GM23338 (cell line): ENCODE data around the gene BIN1. TPM values are rescaled to one million over a fixed set of nuclear protein-coding genes. Genes with fewer than 3 reads are reported as not detected.

Source experiments
- ATAC-seq: fragments of 200-7000 bp; cut with Tn5 transposase; 3 replicates; pipeline ENCODE4 v1.9.1; 2020
- DNase-seq: peaks from one replicate; pipeline ENCODE4 v3.0.0-alpha.2; 2015; ENCODE audit warnings: low spot score
- H2AFZ ChIP-seq: fragments of 200-600 bp; sonication (generic); 2 replicates; pipeline ENCODE4 v1.8.0; 2016; ENCODE audit warnings: antibody characterized with exemption, mild to moderate bottlenecking, moderate library complexity
- H3F3A ChIP-seq: fragments of 200-600 bp; sonication (generic); replicated peaks from 2 replicates; pipeline ENCODE4 v1.8.0; 2017; ENCODE audit warnings: antibody characterized with exemption, mixed run types, low read depth
- H3K27ac ChIP-seq: fragments of 200-600 bp; sonication (generic); 2 replicates; pipeline ENCODE4 v1.6.1; 2016; ENCODE audit warnings: low read depth
- H3K27me3 ChIP-seq: fragments of 200-600 bp; sonication (generic); 2 replicates; pipeline ENCODE4 v1.8.0; 2016; ENCODE audit warnings: mild to moderate bottlenecking, mixed run types, moderate library complexity; ENCODE audit not compliant: insufficient read depth
- H3K36me3 ChIP-seq: fragments of 200-600 bp; sonication (generic); 2 replicates; pipeline ENCODE4 v1.8.0; 2016; ENCODE audit warnings: mild to moderate bottlenecking; ENCODE audit not compliant: insufficient read depth
- H3K4me1 ChIP-seq: fragments of 200-600 bp; sonication (generic); 2 replicates; pipeline ENCODE4 v1.8.0; 2016; ENCODE audit warnings: mild to moderate bottlenecking, moderate library complexity; ENCODE audit not compliant: insufficient read depth
- H3K4me2 ChIP-seq: fragments of 200-600 bp; sonication (generic); 2 replicates; pipeline ENCODE4 v1.7.1; 2017; ENCODE audit warnings: mixed run types
- H3K4me3 ChIP-seq: fragments of 200-600 bp; sonication (generic); 2 replicates; pipeline ENCODE4 v1.6.1; 2016; ENCODE audit warnings: mixed run types
- H3K79me2 ChIP-seq: fragments of 200-600 bp; sonication (generic); replicated peaks from 2 replicates; pipeline ENCODE4 v1.8.0; 2017; ENCODE audit warnings: mild to moderate bottlenecking; ENCODE audit not compliant: insufficient read depth
- H3K9me2 ChIP-seq: fragments of 200-600 bp; sonication (generic); 2 replicates; pipeline ENCODE4 v1.8.0; 2017; ENCODE audit not compliant: insufficient read depth
- H4K20me1 ChIP-seq: fragments of 200-600 bp; sonication (generic); replicated peaks from 2 replicates; pipeline ENCODE4 v1.8.0; 2017; ENCODE audit warnings: mild to moderate bottlenecking; ENCODE audit not compliant: insufficient read depth
- H3K27ac Mint-ChIP-seq: 2 replicates; pipeline ENCODE4 v1.8.0; 2020; ENCODE audit warnings: inconsistent platforms, mild to moderate bottlenecking, moderate library complexity, mixed read lengths
- H3K27me3 Mint-ChIP-seq: 3 replicates; pipeline ENCODE4 v1.8.0; 2022; ENCODE audit warnings: low read depth, mild to moderate bottlenecking, moderate library complexity, mixed read lengths, inconsistent platforms; ENCODE audit not compliant: insufficient read depth, poor library complexity
- H3K36me3 Mint-ChIP-seq: 3 replicates; pipeline ENCODE4 v1.8.0; 2021; ENCODE audit warnings: low read depth, mild to moderate bottlenecking, inconsistent platforms, moderate library complexity, mixed read lengths
- H3K4me1 Mint-ChIP-seq: 3 replicates; pipeline ENCODE4 v1.8.0; 2020; ENCODE audit warnings: mild to moderate bottlenecking, inconsistent platforms, mixed read lengths
- H3K4me3 Mint-ChIP-seq: 3 replicates; pipeline ENCODE4 v1.8.0; 2021; ENCODE audit warnings: moderate library complexity, mild to moderate bottlenecking, inconsistent platforms, mixed read lengths
- H3K9me3 Mint-ChIP-seq: 3 replicates; pipeline ENCODE4 v1.8.0; 2020; ENCODE audit warnings: moderate library complexity, mild to moderate bottlenecking, inconsistent platforms, mixed read lengths
- CREB1 ChIP-seq: fragments of 250-450 bp; sonication (Bioruptor Pico); IDR thresholded peaks from 2 replicates; pipeline ENCODE4 v1.5.0; 2020; ENCODE audit warnings: low read depth, mild to moderate bottlenecking, moderate library complexity
- EZH2 ChIP-seq: fragments of 200-600 bp; sonication (generic); IDR thresholded peaks from one replicate; pipeline ENCODE4 v1.8.0; 2017; ENCODE audit warnings: antibody characterized with exemption, mild to moderate bottlenecking, low read depth; ENCODE audit not compliant: unreplicated experiment
- EZH2phosphoT487 ChIP-seq: fragments of 200-600 bp; sonication (generic); IDR thresholded peaks from one replicate; pipeline ENCODE4 v1.8.1; 2018; ENCODE audit warnings: antibody characterized with exemption; ENCODE audit not compliant: unreplicated experiment
- JUNB ChIP-seq: IDR thresholded peaks from one replicate; pipeline ENCODE4 v1.6.1; 2016; ENCODE audit warnings: antibody characterized with exemption; ENCODE audit not compliant: unreplicated experiment
- NANOG ChIP-seq: IDR thresholded peaks from 2 replicates; pipeline ENCODE4 v1.6.1; 2016; ENCODE audit warnings: antibody characterized with exemption, borderline replicate concordance
- POLR2AphosphoS5 ChIP-seq: IDR thresholded peaks from 2 replicates; pipeline ENCODE4 v1.6.1; 2016; ENCODE audit warnings: antibody characterized with exemption, low read depth
- STAT1 ChIP-seq: IDR thresholded peaks from one replicate; pipeline ENCODE4 v1.6.1; 2016; ENCODE audit warnings: antibody characterized with exemption; ENCODE audit not compliant: unreplicated experiment
- ZNF114 ChIP-seq: fragments of 250-450 bp; sonication (Bioruptor Pico); IDR thresholded peaks from 2 replicates; pipeline ENCODE4 v1.5.0; 2020; ENCODE audit warnings: mild to moderate bottlenecking, moderate library complexity
- ZNF331 ChIP-seq: fragments of 250-450 bp; sonication (Bioruptor Pico); IDR thresholded peaks from 2 replicates; pipeline ENCODE4 v1.5.0; 2020; ENCODE audit warnings: low read depth, mild to moderate bottlenecking, moderate library complexity
- polyA plus RNA-seq: library from polyadenylated mRNA; unstranded; fragments of >200 nt; fragmentation: Nextera tagmentation; extraction: Ambion mirVana; gene quantifications from 2 replicates; pipeline ENCODE4 v1.2.1, GENCODE V29; 2016
- total RNA-seq: library from RNA; depleted of rRNA; stranded (reverse); fragments of >200 nt; shearing (Covaris generic); gene quantifications from 2 replicates; pipeline ENCODE4 v1.2.3, GENCODE V29; 2014
- TF ChIP-seq, protein P1 (sequence below): IDR thresholded peaks from 2 replicates; pipeline ENCODE4 v1.6.1; 2016; ENCODE audit warnings: antibody characterized with exemption
- TF ChIP-seq, protein P2 (sequence below): IDR thresholded peaks from one replicate; pipeline ENCODE4 v1.6.1; 2018; ENCODE audit warnings: antibody characterized with exemption; ENCODE audit not compliant: unreplicated experiment
- TF ChIP-seq, protein P3 (sequence below), 2 experiments: fragments of 200-600 bp in 1 of 2; sonication (generic) in 1 of 2; conservative IDR thresholded peaks; 2 replicates each; pipeline versions ENCODE4 v1.5.1 to v1.6.1; 2016 to 2017; ENCODE audit warnings: antibody characterized with exemption in 2 of 2, low read depth in 2 of 2, mild to moderate bottlenecking in 2 of 2, moderate library complexity in 1 of 2
- TF ChIP-seq, protein P4 (sequence below): fragments of 250-450 bp; sonication (Bioruptor Pico); IDR thresholded peaks from 2 replicates; pipeline ENCODE4 v1.5.0; 2020; ENCODE audit warnings: mild to moderate bottlenecking, moderate library complexity

BIN1 gene
- total and polyA plus RNA-seq, 2 experiments from 2014 or later, result 30.1 to 56.4 TPM

DNA sequence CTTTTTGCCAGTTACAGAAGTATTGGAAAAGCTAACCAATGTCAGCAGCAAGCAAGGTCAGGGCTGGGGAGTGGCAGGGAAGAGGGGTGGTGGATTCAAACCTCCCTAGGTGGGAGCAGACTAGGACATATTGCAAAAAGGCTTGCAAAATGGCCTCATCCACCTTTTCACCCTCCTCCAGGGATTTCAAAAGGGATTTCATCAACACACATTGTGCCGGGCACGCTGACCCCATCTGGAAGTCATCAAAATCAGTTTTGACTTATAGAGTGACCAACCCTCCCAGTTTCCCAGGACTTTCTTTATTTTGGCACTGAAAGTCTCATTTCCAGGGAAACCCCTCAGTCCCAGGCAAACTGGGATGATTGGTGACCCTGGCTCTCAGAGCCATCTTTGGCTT, 94.7 kb downstream of the BIN1 start:
- Histone ChIP-seq H3K4me1 (peaks cover 4% of the 10 kb centered on the region; the same call in 1 of the 2 replicates), H3K36me3 (no peaks in the 10 kb centered on the region), H3F3A (no peaks in the 10 kb centered on the region), H3K27ac (no peak overlapping the region), H3K79me2 (no peaks in the 10 kb centered on the region), H3K4me2 (no peak overlapping the region), H3K27me3 (no peaks in the 10 kb centered on the region), H4K20me1 (no peaks in the 10 kb centered on the region), H3K4me3 (no peak overlapping the region), H3K9me2 (no peaks in the 10 kb centered on the region), H2AFZ (no peak overlapping the region)
- no peaks in the 10 kb centered on the region for H3K36me3 Mint-ChIP-seq
- no peak for DNase-seq
- H3K27ac Mint-ChIP-seq, result no peak overlapping the region
- no peaks in the 10 kb centered on the region for H3K9me3 Mint-ChIP-seq
- TF ChIP-seq JUNB (no peak), ZNF114 (CRISPR knock-in tag) (no peak), ZNF331 (CRISPR knock-in tag) (no peak), EZH2 (no peak), STAT1 (no peak), NANOG (no peak), EZH2phosphoT487 (no peak), CREB1 (CRISPR knock-in tag) (no peak), POLR2AphosphoS5 (no peak)
- TF ChIP-seq, protein P1, sequence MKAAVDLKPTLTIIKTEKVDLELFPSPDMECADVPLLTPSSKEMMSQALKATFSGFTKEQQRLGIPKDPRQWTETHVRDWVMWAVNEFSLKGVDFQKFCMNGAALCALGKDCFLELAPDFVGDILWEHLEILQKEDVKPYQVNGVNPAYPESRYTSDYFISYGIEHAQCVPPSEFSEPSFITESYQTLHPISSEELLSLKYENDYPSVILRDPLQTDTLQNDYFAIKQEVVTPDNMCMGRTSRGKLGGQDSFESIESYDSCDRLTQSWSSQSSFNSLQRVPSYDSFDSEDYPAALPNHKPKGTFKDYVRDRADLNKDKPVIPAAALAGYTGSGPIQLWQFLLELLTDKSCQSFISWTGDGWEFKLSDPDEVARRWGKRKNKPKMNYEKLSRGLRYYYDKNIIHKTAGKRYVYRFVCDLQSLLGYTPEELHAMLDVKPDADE, result no peak
- TF ChIP-seq, protein P2, sequence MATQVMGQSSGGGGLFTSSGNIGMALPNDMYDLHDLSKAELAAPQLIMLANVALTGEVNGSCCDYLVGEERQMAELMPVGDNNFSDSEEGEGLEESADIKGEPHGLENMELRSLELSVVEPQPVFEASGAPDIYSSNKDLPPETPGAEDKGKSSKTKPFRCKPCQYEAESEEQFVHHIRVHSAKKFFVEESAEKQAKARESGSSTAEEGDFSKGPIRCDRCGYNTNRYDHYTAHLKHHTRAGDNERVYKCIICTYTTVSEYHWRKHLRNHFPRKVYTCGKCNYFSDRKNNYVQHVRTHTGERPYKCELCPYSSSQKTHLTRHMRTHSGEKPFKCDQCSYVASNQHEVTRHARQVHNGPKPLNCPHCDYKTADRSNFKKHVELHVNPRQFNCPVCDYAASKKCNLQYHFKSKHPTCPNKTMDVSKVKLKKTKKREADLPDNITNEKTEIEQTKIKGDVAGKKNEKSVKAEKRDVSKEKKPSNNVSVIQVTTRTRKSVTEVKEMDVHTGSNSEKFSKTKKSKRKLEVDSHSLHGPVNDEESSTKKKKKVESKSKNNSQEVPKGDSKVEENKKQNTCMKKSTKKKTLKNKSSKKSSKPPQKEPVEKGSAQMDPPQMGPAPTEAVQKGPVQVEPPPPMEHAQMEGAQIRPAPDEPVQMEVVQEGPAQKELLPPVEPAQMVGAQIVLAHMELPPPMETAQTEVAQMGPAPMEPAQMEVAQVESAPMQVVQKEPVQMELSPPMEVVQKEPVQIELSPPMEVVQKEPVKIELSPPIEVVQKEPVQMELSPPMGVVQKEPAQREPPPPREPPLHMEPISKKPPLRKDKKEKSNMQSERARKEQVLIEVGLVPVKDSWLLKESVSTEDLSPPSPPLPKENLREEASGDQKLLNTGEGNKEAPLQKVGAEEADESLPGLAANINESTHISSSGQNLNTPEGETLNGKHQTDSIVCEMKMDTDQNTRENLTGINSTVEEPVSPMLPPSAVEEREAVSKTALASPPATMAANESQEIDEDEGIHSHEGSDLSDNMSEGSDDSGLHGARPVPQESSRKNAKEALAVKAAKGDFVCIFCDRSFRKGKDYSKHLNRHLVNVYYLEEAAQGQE, result no peak
- TF ChIP-seq, protein P3, sequence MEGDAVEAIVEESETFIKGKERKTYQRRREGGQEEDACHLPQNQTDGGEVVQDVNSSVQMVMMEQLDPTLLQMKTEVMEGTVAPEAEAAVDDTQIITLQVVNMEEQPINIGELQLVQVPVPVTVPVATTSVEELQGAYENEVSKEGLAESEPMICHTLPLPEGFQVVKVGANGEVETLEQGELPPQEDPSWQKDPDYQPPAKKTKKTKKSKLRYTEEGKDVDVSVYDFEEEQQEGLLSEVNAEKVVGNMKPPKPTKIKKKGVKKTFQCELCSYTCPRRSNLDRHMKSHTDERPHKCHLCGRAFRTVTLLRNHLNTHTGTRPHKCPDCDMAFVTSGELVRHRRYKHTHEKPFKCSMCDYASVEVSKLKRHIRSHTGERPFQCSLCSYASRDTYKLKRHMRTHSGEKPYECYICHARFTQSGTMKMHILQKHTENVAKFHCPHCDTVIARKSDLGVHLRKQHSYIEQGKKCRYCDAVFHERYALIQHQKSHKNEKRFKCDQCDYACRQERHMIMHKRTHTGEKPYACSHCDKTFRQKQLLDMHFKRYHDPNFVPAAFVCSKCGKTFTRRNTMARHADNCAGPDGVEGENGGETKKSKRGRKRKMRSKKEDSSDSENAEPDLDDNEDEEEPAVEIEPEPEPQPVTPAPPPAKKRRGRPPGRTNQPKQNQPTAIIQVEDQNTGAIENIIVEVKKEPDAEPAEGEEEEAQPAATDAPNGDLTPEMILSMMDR (conservative IDR thresholded peaks at IDR 0.05; ENCODE audit: low read depth in 2 of 2), result no peak
- TF ChIP-seq, protein P4, sequence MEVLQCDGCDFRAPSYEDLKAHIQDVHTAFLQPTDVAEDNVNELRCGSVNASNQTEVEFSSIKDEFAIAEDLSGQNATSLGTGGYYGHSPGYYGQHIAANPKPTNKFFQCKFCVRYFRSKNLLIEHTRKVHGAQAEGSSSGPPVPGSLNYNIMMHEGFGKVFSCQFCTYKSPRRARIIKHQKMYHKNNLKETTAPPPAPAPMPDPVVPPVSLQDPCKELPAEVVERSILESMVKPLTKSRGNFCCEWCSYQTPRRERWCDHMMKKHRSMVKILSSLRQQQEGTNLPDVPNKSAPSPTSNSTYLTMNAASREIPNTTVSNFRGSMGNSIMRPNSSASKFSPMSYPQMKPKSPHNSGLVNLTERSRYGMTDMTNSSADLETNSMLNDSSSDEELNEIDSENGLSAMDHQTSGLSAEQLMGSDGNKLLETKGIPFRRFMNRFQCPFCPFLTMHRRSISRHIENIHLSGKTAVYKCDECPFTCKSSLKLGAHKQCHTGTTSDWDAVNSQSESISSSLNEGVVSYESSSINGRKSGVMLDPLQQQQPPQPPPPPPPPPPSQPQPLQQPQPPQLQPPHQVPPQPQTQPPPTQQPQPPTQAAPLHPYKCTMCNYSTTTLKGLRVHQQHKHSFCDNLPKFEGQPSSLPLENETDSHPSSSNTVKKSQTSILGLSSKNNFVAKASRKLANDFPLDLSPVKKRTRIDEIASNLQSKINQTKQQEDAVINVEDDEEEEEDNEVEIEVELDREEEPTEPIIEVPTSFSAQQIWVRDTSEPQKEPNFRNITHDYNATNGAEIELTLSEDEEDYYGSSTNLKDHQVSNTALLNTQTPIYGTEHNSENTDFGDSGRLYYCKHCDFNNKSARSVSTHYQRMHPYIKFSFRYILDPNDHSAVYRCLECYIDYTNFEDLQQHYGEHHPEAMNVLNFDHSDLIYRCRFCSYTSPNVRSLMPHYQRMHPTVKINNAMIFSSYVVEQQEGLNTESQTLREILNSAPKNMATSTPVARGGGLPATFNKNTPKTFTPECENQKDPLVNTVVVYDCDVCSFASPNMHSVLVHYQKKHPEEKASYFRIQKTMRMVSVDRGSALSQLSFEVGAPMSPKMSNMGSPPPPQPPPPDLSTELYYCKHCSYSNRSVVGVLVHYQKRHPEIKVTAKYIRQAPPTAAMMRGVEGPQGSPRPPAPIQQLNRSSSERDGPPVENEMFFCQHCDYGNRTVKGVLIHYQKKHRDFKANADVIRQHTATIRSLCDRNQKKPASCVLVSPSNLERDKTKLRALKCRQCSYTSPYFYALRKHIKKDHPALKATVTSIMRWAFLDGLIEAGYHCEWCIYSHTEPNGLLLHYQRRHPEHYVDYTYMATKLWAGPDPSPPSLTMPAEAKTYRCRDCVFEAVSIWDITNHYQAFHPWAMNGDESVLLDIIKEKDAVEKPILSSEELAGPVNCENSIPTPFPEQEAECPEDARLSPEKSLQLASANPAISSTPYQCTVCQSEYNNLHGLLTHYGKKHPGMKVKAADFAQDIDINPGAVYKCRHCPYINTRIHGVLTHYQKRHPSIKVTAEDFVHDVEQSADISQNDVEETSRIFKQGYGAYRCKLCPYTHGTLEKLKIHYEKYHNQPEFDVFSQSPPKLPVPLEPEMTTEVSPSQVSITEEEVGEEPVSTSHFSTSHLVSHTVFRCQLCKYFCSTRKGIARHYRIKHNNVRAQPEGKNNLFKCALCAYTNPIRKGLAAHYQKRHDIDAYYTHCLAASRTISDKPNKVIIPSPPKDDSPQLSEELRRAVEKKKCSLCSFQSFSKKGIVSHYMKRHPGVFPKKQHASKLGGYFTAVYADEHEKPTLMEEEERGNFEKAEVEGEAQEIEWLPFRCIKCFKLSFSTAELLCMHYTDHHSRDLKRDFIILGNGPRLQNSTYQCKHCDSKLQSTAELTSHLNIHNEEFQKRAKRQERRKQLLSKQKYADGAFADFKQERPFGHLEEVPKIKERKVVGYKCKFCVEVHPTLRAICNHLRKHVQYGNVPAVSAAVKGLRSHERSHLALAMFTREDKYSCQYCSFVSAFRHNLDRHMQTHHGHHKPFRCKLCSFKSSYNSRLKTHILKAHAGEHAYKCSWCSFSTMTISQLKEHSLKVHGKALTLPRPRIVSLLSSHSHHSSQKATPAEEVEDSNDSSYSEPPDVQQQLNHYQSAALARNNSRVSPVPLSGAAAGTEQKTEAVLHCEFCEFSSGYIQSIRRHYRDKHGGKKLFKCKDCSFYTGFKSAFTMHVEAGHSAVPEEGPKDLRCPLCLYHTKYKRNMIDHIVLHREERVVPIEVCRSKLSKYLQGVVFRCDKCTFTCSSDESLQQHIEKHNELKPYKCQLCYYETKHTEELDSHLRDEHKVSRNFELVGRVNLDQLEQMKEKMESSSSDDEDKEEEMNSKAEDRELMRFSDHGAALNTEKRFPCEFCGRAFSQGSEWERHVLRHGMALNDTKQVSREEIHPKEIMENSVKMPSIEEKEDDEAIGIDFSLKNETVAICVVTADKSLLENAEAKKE (CRISPR knock-in tag), result no peak
- ATAC-seq, result no peak
- H3K4me3 Mint-ChIP-seq, result no peak overlapping the region
- no peaks in the 10 kb centered on the region for H3K27me3 Mint-ChIP-seq
- peaks cover 11% of the 10 kb centered on the region for H3K4me1 Mint-ChIP-seq
